Lower leg skin (tissue), 3 donors: ENCODE results near the gene SOCS1.

Experiments used
- POLR2A ChIP-seq, 2 donors: fragments of 450-650 bp; IDR thresholded peaks; one replicate each; pipeline ENCODE4 v1.6.1; 2016 to 2017; ENCODE audit warnings: antibody characterized with exemption in 2 of 2, mild to moderate bottlenecking in 1 of 2, moderate library complexity in 1 of 2
- TF ChIP-seq, protein P1 (sequence below), 3 donors: fragments of 450-650 bp; IDR thresholded peaks; one replicate each; pipeline ENCODE4 v1.5.1; 2016; ENCODE audit warnings: antibody characterized with exemption in 3 of 3, mild to moderate bottlenecking in 3 of 3, moderate library complexity in 2 of 3

- TF ChIP-seq, protein P1, sequence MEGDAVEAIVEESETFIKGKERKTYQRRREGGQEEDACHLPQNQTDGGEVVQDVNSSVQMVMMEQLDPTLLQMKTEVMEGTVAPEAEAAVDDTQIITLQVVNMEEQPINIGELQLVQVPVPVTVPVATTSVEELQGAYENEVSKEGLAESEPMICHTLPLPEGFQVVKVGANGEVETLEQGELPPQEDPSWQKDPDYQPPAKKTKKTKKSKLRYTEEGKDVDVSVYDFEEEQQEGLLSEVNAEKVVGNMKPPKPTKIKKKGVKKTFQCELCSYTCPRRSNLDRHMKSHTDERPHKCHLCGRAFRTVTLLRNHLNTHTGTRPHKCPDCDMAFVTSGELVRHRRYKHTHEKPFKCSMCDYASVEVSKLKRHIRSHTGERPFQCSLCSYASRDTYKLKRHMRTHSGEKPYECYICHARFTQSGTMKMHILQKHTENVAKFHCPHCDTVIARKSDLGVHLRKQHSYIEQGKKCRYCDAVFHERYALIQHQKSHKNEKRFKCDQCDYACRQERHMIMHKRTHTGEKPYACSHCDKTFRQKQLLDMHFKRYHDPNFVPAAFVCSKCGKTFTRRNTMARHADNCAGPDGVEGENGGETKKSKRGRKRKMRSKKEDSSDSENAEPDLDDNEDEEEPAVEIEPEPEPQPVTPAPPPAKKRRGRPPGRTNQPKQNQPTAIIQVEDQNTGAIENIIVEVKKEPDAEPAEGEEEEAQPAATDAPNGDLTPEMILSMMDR (IDR thresholded peaks at IDR 0.05): no peak
- no peak for TF ChIP-seq POLR2A (IDR thresholded peaks at IDR 0.05)
Measured at GRCh38 chr16:11212798-11213196, 43.2 kb downstream of the SOCS1 start.
